Measurements from ENCODE around the gene APOC4.
A peak's percentile ranks its signal among the peaks of the same experiment; 100 is the strongest.
"Not testable (repeated sequence)": the region's sequence is repeated elsewhere in the genome, so short reads cannot be mapped to it uniquely, and the experiment has no call there.

The APOC4 gene

DNA sequence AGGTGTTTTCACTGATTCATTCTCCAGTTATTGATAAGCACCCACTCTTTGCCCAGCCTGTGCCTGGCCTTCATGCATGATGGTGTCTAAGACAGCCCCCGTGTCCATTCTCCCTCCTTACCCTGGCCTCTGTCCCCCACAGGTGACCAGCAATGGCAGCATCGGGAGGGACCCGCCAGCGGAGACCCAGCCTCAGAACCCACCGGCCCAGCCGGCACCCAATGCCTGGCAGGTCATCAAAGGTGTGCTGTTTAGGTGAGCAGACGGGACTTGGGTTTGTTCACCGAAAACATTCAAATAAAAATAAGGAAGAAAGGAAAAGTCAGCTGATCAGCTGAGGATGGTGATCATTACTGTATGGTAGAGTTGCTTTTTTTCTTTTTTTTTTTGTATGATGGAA is 19.8 kb downstream of the APOC4 start:
- TF ChIP-seq, protein P1, sequence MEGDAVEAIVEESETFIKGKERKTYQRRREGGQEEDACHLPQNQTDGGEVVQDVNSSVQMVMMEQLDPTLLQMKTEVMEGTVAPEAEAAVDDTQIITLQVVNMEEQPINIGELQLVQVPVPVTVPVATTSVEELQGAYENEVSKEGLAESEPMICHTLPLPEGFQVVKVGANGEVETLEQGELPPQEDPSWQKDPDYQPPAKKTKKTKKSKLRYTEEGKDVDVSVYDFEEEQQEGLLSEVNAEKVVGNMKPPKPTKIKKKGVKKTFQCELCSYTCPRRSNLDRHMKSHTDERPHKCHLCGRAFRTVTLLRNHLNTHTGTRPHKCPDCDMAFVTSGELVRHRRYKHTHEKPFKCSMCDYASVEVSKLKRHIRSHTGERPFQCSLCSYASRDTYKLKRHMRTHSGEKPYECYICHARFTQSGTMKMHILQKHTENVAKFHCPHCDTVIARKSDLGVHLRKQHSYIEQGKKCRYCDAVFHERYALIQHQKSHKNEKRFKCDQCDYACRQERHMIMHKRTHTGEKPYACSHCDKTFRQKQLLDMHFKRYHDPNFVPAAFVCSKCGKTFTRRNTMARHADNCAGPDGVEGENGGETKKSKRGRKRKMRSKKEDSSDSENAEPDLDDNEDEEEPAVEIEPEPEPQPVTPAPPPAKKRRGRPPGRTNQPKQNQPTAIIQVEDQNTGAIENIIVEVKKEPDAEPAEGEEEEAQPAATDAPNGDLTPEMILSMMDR (IDR thresholded peaks at IDR 0.05; ENCODE audit: low read depth, low read length), result no peak
- no peak for TF ChIP-seq EZH2phosphoT487 (IDR thresholded peaks at IDR 0.05; ENCODE audit: low read depth)
- H3K27ac ChIP-seq (ENCODE audit: low read length), result peak overlapping the region; percentile 78
- peaks cover 18% of the 10 kb centered on the region for H3K36me3 ChIP-seq (replicated peaks; ENCODE audit: low read depth, low read length)

DNA sequence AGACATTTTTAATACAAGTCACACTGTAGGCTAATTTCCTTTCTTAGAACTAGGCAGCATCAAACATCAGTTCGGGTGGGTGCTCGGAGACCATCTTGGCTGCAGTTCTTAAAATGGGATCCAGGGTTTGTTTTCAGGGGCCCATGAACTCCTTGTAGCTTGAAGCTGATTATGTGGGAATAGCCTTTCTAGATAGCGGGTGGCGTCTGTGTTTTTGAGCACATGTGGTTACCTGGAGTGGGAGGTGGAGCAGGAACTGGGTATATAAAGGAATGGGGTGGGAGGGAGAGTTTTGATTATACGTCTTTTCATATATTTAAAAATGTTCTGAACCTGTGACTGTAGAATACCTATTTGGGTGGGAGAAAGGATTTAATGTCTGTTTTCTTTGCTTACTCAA is 26.1 kb downstream of the APOC4 start:
- Histone ChIP-seq H3K79me2 (ENCODE audit: low read length) (peaks cover 3% of the 10 kb centered on the region; the same call in 1 of the 2 replicates), H3K27me3 (ENCODE audit: low read depth, low read length) (no peaks in the 10 kb centered on the region), H3K27ac (ENCODE audit: low read length) (no peak overlapping the region), H3K4me2 (ENCODE audit: low read length) (no peak overlapping the region), H3K4me1 (ENCODE audit: low read length) (no peaks in the 10 kb centered on the region), H3K9ac (ENCODE audit: low read length) (no peak overlapping the region), H3K9me3 (ENCODE audit: insufficient read depth, low read length) (no peaks in the 10 kb centered on the region), H3K36me3 (replicated peaks; ENCODE audit: low read depth, low read length) (peaks cover 11% of the 10 kb centered on the region), H2AFZ (ENCODE audit: low read depth, low read length) (no peak overlapping the region), H3K4me3 (ENCODE audit: low read length) (no peak overlapping the region), H4K20me1 (ENCODE audit: insufficient read depth, low read length) (no peaks in the 10 kb centered on the region; the same call in 1 of the 2 replicates)
- no peak for TF ChIP-seq EZH2phosphoT487 (IDR thresholded peaks at IDR 0.05; ENCODE audit: low read depth)
- TF ChIP-seq, protein P1 (IDR thresholded peaks at IDR 0.05; ENCODE audit: low read depth, low read length), result no peak

More for the DNA sequence above, 19.8 kb downstream of the APOC4 start:
- peaks cover 58% of the 10 kb centered on the region for H3K79me2 ChIP-seq (ENCODE audit: low read length)
- H3K9ac ChIP-seq (ENCODE audit: low read length), result peak overlapping the region; percentile 51
- H3K4me2 ChIP-seq (ENCODE audit: low read length), result peak overlapping the region; percentile 82
- H4K20me1 ChIP-seq (ENCODE audit: insufficient read depth, low read length), result peaks cover 19% of the 10 kb centered on the region
- no peaks in the 10 kb centered on the region for H3K27me3 ChIP-seq (ENCODE audit: low read depth, low read length)
- H2AFZ ChIP-seq (ENCODE audit: low read depth, low read length), result no peak overlapping the region
- H3K4me3 ChIP-seq (ENCODE audit: low read length), result peak overlapping the region; percentile 62
- H3K9me3 ChIP-seq (ENCODE audit: insufficient read depth, low read length), result no peaks in the 10 kb centered on the region
- H3K4me1 ChIP-seq (ENCODE audit: low read length), result peaks cover 35% of the 10 kb centered on the region

DNA sequence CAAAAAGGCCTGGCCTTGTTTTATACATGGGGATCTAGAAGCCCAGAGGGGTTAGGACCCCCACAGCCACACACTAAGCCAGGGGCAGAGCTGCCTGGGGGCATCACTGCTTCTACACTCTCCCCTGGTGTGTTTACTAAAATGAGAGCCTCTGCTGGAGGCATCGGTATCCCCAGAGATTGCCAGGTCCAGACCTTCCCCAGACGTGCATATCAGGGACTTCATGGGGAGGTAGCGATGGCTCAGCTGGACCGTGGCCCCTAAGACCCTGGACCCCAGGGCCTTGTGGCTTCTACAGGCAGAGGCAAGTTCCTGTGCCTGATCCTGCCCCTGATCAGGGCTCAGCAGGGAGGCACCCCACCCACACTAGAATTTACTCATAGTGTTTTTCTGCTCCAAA is 26.6 kb downstream of the APOC4 start:
- no peak overlapping the region for H3K27ac ChIP-seq (ENCODE audit: low read length)
- no peak overlapping the region for H3K4me3 ChIP-seq (ENCODE audit: low read length)
- H3K4me2 ChIP-seq (ENCODE audit: low read length), result no peak overlapping the region
- H3K4me1 ChIP-seq (ENCODE audit: low read length), result no peaks in the 10 kb centered on the region
- H3K9ac ChIP-seq (ENCODE audit: low read length), result no peak overlapping the region
- no peaks in the 10 kb centered on the region for H3K27me3 ChIP-seq (ENCODE audit: low read depth, low read length)
- H2AFZ ChIP-seq (ENCODE audit: low read depth, low read length), result no peak overlapping the region
- no peak for TF ChIP-seq EZH2phosphoT487 (IDR thresholded peaks at IDR 0.05; ENCODE audit: low read depth)
- TF ChIP-seq, protein P1 (IDR thresholded peaks at IDR 0.05; ENCODE audit: low read depth, low read length), result no peak
- peaks cover 11% of the 10 kb centered on the region for H3K36me3 ChIP-seq (replicated peaks; ENCODE audit: low read depth, low read length)
- H3K79me2 ChIP-seq (ENCODE audit: low read length), result peaks cover 3% of the 10 kb centered on the region; the same call in 1 of the 2 replicates
- H4K20me1 ChIP-seq (ENCODE audit: insufficient read depth, low read length), result no peaks in the 10 kb centered on the region; the same call in 1 of the 2 replicates
- H3K9me3 ChIP-seq (ENCODE audit: insufficient read depth, low read length), result no peaks in the 10 kb centered on the region

DNA sequence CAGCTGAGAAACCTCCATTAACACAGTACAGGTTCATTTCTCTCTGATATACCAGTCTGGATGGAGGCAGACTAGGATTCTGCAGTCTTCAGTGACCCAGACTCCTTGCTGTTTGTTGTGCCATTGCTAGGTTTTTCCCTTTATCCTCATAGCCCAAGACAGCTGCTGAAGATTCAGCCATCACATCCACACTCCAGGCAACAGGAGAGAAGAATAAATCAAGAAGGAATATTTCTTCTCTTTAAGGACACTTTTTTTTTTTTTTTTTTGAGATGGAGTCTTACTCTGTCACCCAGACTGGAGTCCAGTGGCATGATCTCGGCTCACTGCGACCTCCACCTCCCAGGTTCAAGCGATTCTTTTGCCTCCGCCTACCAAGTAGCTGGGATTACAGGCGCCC is 27.4 kb downstream of the APOC4 start:
- no peak overlapping the region for H3K27ac ChIP-seq (ENCODE audit: low read length)
- no peaks in the 10 kb centered on the region for H3K9me3 ChIP-seq (ENCODE audit: insufficient read depth, low read length)
- no peak overlapping the region for H3K9ac ChIP-seq (ENCODE audit: low read length)
- no peak overlapping the region for H3K4me2 ChIP-seq (ENCODE audit: low read length)
- no peaks in the 10 kb centered on the region for H3K27me3 ChIP-seq (ENCODE audit: low read depth, low read length)
- H3K79me2 ChIP-seq (ENCODE audit: low read length), result peaks cover 3% of the 10 kb centered on the region; the same call in 1 of the 2 replicates
- no peak overlapping the region for H3K4me3 ChIP-seq (ENCODE audit: low read length)
- TF ChIP-seq, protein P1 (IDR thresholded peaks at IDR 0.05; ENCODE audit: low read depth, low read length), result no peak
- no peak for TF ChIP-seq EZH2phosphoT487 (IDR thresholded peaks at IDR 0.05; ENCODE audit: low read depth)
- H4K20me1 ChIP-seq (ENCODE audit: insufficient read depth, low read length), result no peaks in the 10 kb centered on the region; the same call in 1 of the 2 replicates
- no peak overlapping the region for H2AFZ ChIP-seq (ENCODE audit: low read depth, low read length)
- no peaks in the 10 kb centered on the region for H3K4me1 ChIP-seq (ENCODE audit: low read length)
- peaks cover 15% of the 10 kb centered on the region for H3K36me3 ChIP-seq (replicated peaks; ENCODE audit: low read depth, low read length)

DNA sequence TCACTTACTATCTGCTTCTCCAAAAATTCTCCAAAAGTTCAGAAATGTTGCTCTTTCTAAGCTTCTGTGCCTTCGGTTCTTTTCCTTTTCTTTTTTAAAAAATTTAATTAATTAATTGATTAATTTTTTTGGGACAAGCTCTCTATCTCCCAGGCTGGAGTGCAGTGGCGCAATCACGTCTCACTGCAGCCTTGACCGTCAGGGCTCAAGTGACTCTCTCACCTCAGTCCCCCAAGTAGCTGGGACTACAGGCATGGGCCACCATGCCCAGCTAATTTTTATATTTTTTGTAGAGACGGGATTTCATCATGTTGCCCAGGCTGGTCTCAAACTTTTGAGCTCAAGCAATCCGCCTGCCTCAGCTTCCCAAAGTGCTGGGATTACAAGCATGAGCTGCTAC is 29.4 kb downstream of the APOC4 start:
- not testable (repeated sequence) for H3K4me2 ChIP-seq (ENCODE audit: low read length); H3K27ac ChIP-seq (ENCODE audit: low read length); H3K9ac ChIP-seq (ENCODE audit: low read length); H2AFZ ChIP-seq (ENCODE audit: low read depth, low read length); H3K9me3 ChIP-seq (ENCODE audit: insufficient read depth, low read length); H3K27me3 ChIP-seq (ENCODE audit: low read depth, low read length); H3K79me2 ChIP-seq (ENCODE audit: low read length); H4K20me1 ChIP-seq (ENCODE audit: insufficient read depth, low read length); H3K4me1 ChIP-seq (ENCODE audit: low read length); H3K4me3 ChIP-seq (ENCODE audit: low read length)
- peaks cover 22% of the 10 kb centered on the region for H3K36me3 ChIP-seq (replicated peaks; ENCODE audit: low read depth, low read length)

All from OCI-LY3 (cell line).